Duodenal mucosa (tissue), 2 donors: ENCODE measurements around the gene KRT81.
"Not testable (repeated sequence)": the region's sequence is repeated elsewhere in the genome, so short reads cannot be mapped to it uniquely, and the experiment has no call there.

Source experiments
- H3K27ac ChIP-seq: one replicate; pipeline ENCODE4 v1.7.0; 2013; ENCODE audit warnings: low read depth, low read length
- H3K27me3 ChIP-seq, 2 donors: one replicate each; pipeline ENCODE4 v1.7.0; 2013; ENCODE audit warnings: low read length in 2 of 2, control low read depth in 1 of 2; ENCODE audit not compliant: insufficient read depth in 2 of 2, control insufficient read depth in 1 of 2
- H3K36me3 ChIP-seq, 2 donors: one replicate each; pipeline ENCODE4 v1.7.0; 2013; ENCODE audit warnings: low read length in 2 of 2, control low read depth in 1 of 2; ENCODE audit not compliant: insufficient read depth in 2 of 2, control insufficient read depth in 1 of 2
- H3K4me1 ChIP-seq, 2 donors: one replicate each; pipeline ENCODE4 v1.7.0; 2013; ENCODE audit warnings: low read length in 2 of 2, control low read depth in 1 of 2; ENCODE audit not compliant: insufficient read depth in 2 of 2, control insufficient read depth in 1 of 2
- H3K4me3 ChIP-seq, 2 donors: one replicate each; pipeline ENCODE4 v1.7.0; 2013; ENCODE audit warnings: low read length in 2 of 2, low read depth in 1 of 2
- H3K9ac ChIP-seq, 2 donors: one replicate each; pipeline ENCODE4 v1.7.0; 2013; ENCODE audit warnings: low read length in 2 of 2, low read depth in 1 of 2
- H3K9me3 ChIP-seq, 2 donors: one replicate each; pipeline ENCODE4 v1.7.0; 2013; ENCODE audit warnings: low read length in 2 of 2, control low read depth in 1 of 2; ENCODE audit not compliant: control insufficient read depth in 1 of 2

KRT81 gene

GRCh38 chr12:52262286-52262685 is 29.0 kb downstream of the KRT81 start:
- Histone ChIP-seq H3K27me3 (peaks cover 16 to 19% of the 10 kb centered on the region in 2 donors), H3K9ac (no peak overlapping the region), H3K4me3 (no peak overlapping the region), H3K4me1 (peaks cover 0 to 6% of the 10 kb centered on the region in 2 donors), H3K9me3 (peaks cover 13 to 18% of the 10 kb centered on the region in 2 donors), H3K27ac (no peak overlapping the region), H3K36me3 (no peaks in the 10 kb centered on the region)

- H3K36me3 ChIP-seq = no peaks in the 10 kb centered on the region
- peaks cover 24 to 27% of the 10 kb centered on the region in 2 donors for H3K27me3 ChIP-seq
- H3K9me3 ChIP-seq = peaks cover 13 to 18% of the 10 kb centered on the region in 2 donors
- no peak overlapping the region for H3K9ac ChIP-seq
- H3K4me1 ChIP-seq = peaks cover 0 to 6% of the 10 kb centered on the region in 2 donors
- no peak overlapping the region for H3K27ac ChIP-seq
- H3K4me3 ChIP-seq = no peak overlapping the region
These were observed 30.2 kb downstream of the KRT81 start for GRCh38 chr12:52261208-52261484.

GRCh38 chr12:52260361-52261207 is 30.8 kb downstream of the KRT81 start:
- H3K36me3 ChIP-seq = no peaks in the 10 kb centered on the region
- no peak overlapping the region for H3K9ac ChIP-seq
- H3K27ac ChIP-seq = no peak overlapping the region
- H3K4me3 ChIP-seq = no peak overlapping the region
- peaks cover 0 to 6% of the 10 kb centered on the region in 2 donors for H3K4me1 ChIP-seq
- peaks cover 24 to 32% of the 10 kb centered on the region in 2 donors for H3K27me3 ChIP-seq
- H3K9me3 ChIP-seq = peaks cover 13 to 18% of the 10 kb centered on the region in 2 donors

- peaks cover 0 to 6% of the 10 kb centered on the region in 2 donors for H3K4me1 ChIP-seq
- H3K27me3 ChIP-seq = peaks cover 24 to 32% of the 10 kb centered on the region in 2 donors
- H3K36me3 ChIP-seq = no peaks in the 10 kb centered on the region
- peaks cover 13 to 18% of the 10 kb centered on the region in 2 donors for H3K9me3 ChIP-seq
- no peak overlapping the region for H3K4me3 ChIP-seq
- no peak overlapping the region for H3K27ac ChIP-seq
- no peak overlapping the region for H3K9ac ChIP-seq
These were observed 31.6 kb downstream of the KRT81 start for GRCh38 chr12:52259657-52260243.

- peaks cover 0 to 3% of the 10 kb centered on the region in 2 donors for H3K4me1 ChIP-seq
- H3K9ac ChIP-seq = no peak overlapping the region
- no peaks in the 10 kb centered on the region for H3K36me3 ChIP-seq
- no peak overlapping the region for H3K27ac ChIP-seq
- H3K4me3 ChIP-seq = no peak overlapping the region
- peaks cover 13 to 18% of the 10 kb centered on the region in 2 donors for H3K9me3 ChIP-seq
- peaks cover 24 to 34% of the 10 kb centered on the region in 2 donors for H3K27me3 ChIP-seq
These were observed 32.9 kb downstream of the KRT81 start for GRCh38 chr12:52258335-52258901.

- H3K9me3 ChIP-seq = peaks cover 13 to 18% of the 10 kb centered on the region in 2 donors
- not testable (repeated sequence) for H3K9ac ChIP-seq, H3K4me3 ChIP-seq, H3K4me1 ChIP-seq, H3K36me3 ChIP-seq, H3K27ac ChIP-seq
- peaks cover 24 to 34% of the 10 kb centered on the region in 2 donors for H3K27me3 ChIP-seq
These were observed 33.4 kb downstream of the KRT81 start for GRCh38 chr12:52257922-52258321.

GRCh38 chr12:52257074-52257551 is 34.2 kb downstream of the KRT81 start:
- H3K27ac ChIP-seq = no peak overlapping the region
- no peak overlapping the region for H3K9ac ChIP-seq
- no peaks in the 10 kb centered on the region for H3K36me3 ChIP-seq
- peaks cover 24 to 34% of the 10 kb centered on the region in 2 donors for H3K27me3 ChIP-seq
- no peak overlapping the region for H3K4me3 ChIP-seq
- H3K4me1 ChIP-seq = peaks cover 0 to 3% of the 10 kb centered on the region in 2 donors
- peaks cover 8 to 13% of the 10 kb centered on the region in 2 donors for H3K9me3 ChIP-seq

GRCh38 chr12:52256584-52256935 is 34.8 kb downstream of the KRT81 start:
- Histone ChIP-seq H3K36me3 (no peaks in the 10 kb centered on the region), H3K27me3 (peaks cover 24 to 34% of the 10 kb centered on the region in 2 donors), H3K9me3 (peaks cover 4 to 7% of the 10 kb centered on the region in 2 donors), H3K4me1 (peaks cover 0 to 3% of the 10 kb centered on the region in 2 donors), H3K9ac (no peak overlapping the region), H3K4me3 (no peak overlapping the region), H3K27ac (no peak overlapping the region)

GRCh38 chr12:52255926-52256583 is 35.3 kb downstream of the KRT81 start:
- Histone ChIP-seq H3K4me1 (peaks cover 0 to 3% of the 10 kb centered on the region in 2 donors), H3K9ac (no peak overlapping the region)

More at GRCh38 chr12:52255926-52256583, 35.3 kb downstream of the KRT81 start:
- H3K36me3 ChIP-seq = no peaks in the 10 kb centered on the region
- no peak overlapping the region for H3K27ac ChIP-seq
- H3K4me3 ChIP-seq = no peak overlapping the region
- peaks cover 24 to 34% of the 10 kb centered on the region in 2 donors for H3K27me3 ChIP-seq
- H3K9me3 ChIP-seq = peaks cover 0 to 2% of the 10 kb centered on the region in 2 donors
